B cell (primary cell): ENCODE measurements around the gene BBX. TPM values are rescaled to one million over a fixed set of nuclear protein-coding genes. Genes with fewer than 3 reads are reported as not detected.
"Not testable (repeated sequence)": the region's sequence is repeated elsewhere in the genome, so short reads cannot be mapped to it uniquely, and the experiment has no call there.

Experiments
- ATAC-seq: fragments of 200-7000 bp; cut with Tn5 transposase; one replicate; pipeline ENCODE4 v1.10.0; 2021; ENCODE audit warnings: low read depth, mild to moderate bottlenecking, moderate number of reproducible peaks, moderate library complexity
- CTCF ChIA-PET: fragments of 350-600 bp; sonication (Branson Sonifier 250); formaldehyde crosslinking; loops from one replicate; lab custom pipeline; 2021; ENCODE audit warnings: antibody characterized with exemption, inconsistent platforms; lab: Charles Lee
- POLR2A ChIA-PET: fragments of 350-600 bp; sonication (Branson Sonifier 250); formaldehyde crosslinking; loops from one replicate; lab custom pipeline; 2021; ENCODE audit warnings: antibody characterized with exemption; lab: Charles Lee
- DNase-seq: peaks from one replicate; pipeline ENCODE4 v3.0.0; 2013
- H2AFZ ChIP-seq: 2 replicates; pipeline ENCODE4 v1.6.1; 2012; ENCODE audit warnings: mild to moderate bottlenecking, low read depth, low read length; ENCODE audit not compliant: insufficient read depth, poor library complexity, severe bottlenecking
- H3K27ac ChIP-seq, 2 donors: 1 replicate in 1 of 2; 2 replicates in 1 of 2; pipeline ENCODE4 v1.5.1; 2012 to 2013; ENCODE audit warnings: low read length in 2 of 2, mild to moderate bottlenecking in 2 of 2, moderate library complexity in 1 of 2
- H3K27me3 ChIP-seq, 4 experiments: fragments of 200-600 bp in 1 of 4; sonication (generic) in 1 of 4; replicated peaks in 1 of 4; 1 replicate in 2 of 4; 2 replicates in 2 of 4; pipeline versions ENCODE4 v1.6.1 to v1.7.0; 2013 to 2016; ENCODE audit warnings: low read length in 3 of 4, mild to moderate bottlenecking in 2 of 4, mixed read lengths in 1 of 4, moderate library complexity in 1 of 4; ENCODE audit not compliant: insufficient read depth in 4 of 4, control insufficient read depth in 3 of 4; ENCODE audit errors: control extremely low read depth in 1 of 4
- H3K36me3 ChIP-seq, 2 experiments: replicated peaks in 1 of 2; 1 replicate in 1 of 2; 2 replicates in 1 of 2; pipeline versions ENCODE4 v1.6.1 to v1.7.1; 2013; ENCODE audit warnings: low read length in 1 of 2; ENCODE audit not compliant: insufficient read depth in 2 of 2, control insufficient read depth in 1 of 2; ENCODE audit errors: control extremely low read depth in 1 of 2, extremely low read depth in 1 of 2
- H3K4me1 ChIP-seq, 2 donors: fragments of 200-600 bp in 1 of 2; sonication (generic) in 1 of 2; 1 replicate in 1 of 2; 2 replicates in 1 of 2; pipeline versions ENCODE4 v1.5.1 to v1.6.1; 2013 to 2017; ENCODE audit warnings: low read length in 2 of 2; ENCODE audit not compliant: control insufficient read depth in 2 of 2, insufficient read depth in 2 of 2
- H3K4me2 ChIP-seq: replicated peaks from 2 replicates; pipeline ENCODE3; 2012; ENCODE audit warnings: mild to moderate bottlenecking, low read depth, low read length; ENCODE audit not compliant: poor library complexity, severe bottlenecking
- H3K4me3 ChIP-seq, 5 experiments: fragments of 200-600 bp in 1 of 5; sonication (generic) in 1 of 5; 1 replicate in 3 of 5; 2 replicates in 2 of 5; pipeline versions ENCODE4 v1.5.1 to v1.7.0; 2011 to 2016; ENCODE audit warnings: low read length in 4 of 5, mild to moderate bottlenecking in 4 of 5, low read depth in 2 of 5, control low read depth in 1 of 5, moderate library complexity in 1 of 5; ENCODE audit not compliant: insufficient read depth in 1 of 5; ENCODE audit errors: control extremely low read depth in 1 of 5, extremely low read depth in 1 of 5
- H3K79me2 ChIP-seq: fragments of 200-600 bp; sonication (generic); one replicate; pipeline ENCODE4 v1.6.0; 2016; ENCODE audit warnings: low read length; ENCODE audit not compliant: control insufficient read depth, insufficient read depth
- H3K9ac ChIP-seq: fragments of 200-600 bp; sonication (generic); 2 replicates; pipeline ENCODE4 v1.6.1; 2017; ENCODE audit warnings: mild to moderate bottlenecking, low read length, moderate library complexity
- H3K9me3 ChIP-seq, 3 donors: one replicate each; pipeline versions ENCODE4 v1.6.1 to v1.7.1; 2013; ENCODE audit warnings: low read length in 2 of 3; ENCODE audit not compliant: control insufficient read depth in 2 of 3, insufficient read depth in 1 of 3; ENCODE audit errors: control extremely low read depth in 1 of 3
- H4K20me1 ChIP-seq: 2 replicates; pipeline ENCODE4 v1.6.0; 2012; ENCODE audit warnings: mild to moderate bottlenecking, low read length; ENCODE audit not compliant: insufficient read depth, control insufficient read depth, poor library complexity, severe bottlenecking
- H3K27ac Mint-ChIP-seq: one replicate; pipeline ENCODE4 v1.8.0; 2021; ENCODE audit warnings: mixed read lengths
- H3K27me3 Mint-ChIP-seq: one replicate; pipeline ENCODE4 v1.8.0; 2021; ENCODE audit warnings: mixed read lengths
- H3K4me1 Mint-ChIP-seq: one replicate; pipeline ENCODE4 v1.8.0; 2021; ENCODE audit warnings: mixed read lengths
- H3K4me3 Mint-ChIP-seq: one replicate; pipeline ENCODE4 v1.8.0; 2021; ENCODE audit warnings: mixed read lengths
- H3K9me3 Mint-ChIP-seq: one replicate; pipeline ENCODE4 v1.8.0; 2022; ENCODE audit warnings: mixed read lengths; ENCODE audit not compliant: insufficient read depth
- EZH2 ChIP-seq: IDR thresholded peaks from 2 replicates; pipeline ENCODE4 v1.6.1; 2012; ENCODE audit warnings: borderline replicate concordance, low read depth, mild to moderate bottlenecking, moderate library complexity, low read length; ENCODE audit not compliant: insufficient read depth, poor library complexity, severe bottlenecking
- WGBS: methylation state at CpG from one replicate; pipeline ENCODE4 v1.1.5; 2013; ENCODE audit warnings: missing lambda C conversion rate; ENCODE audit not compliant: insufficient coverage; 5-methylcytosine and 5-hydroxymethylcytosine counted together
- intact Hi-C: fragments of 100-400 bp; cut with micrococcal nuclease; formaldehyde crosslinking; loops from one replicate; pipeline ENCODE4 v1.10.0; 2022
- polyA plus RNA-seq: library from polyadenylated mRNA; depleted of rRNA; stranded (reverse); fragments of >200 nt; gene quantifications from 2 replicates; pipeline ENCODE4 v1.2.3, GENCODE V29; 2012
- total RNA-seq, 2 donors: library from RNA; stranded (reverse); fragments of 120-200 nt in 1 of 2; gene quantifications; 1 replicate in 1 of 2; 2 replicates in 1 of 2; pipeline versions ENCODE4 v1.2.3 to v1.2.4, GENCODE V29; 2013 to 2022
- TF ChIP-seq, protein P1 (sequence below): fragments of 200-600 bp; IDR thresholded peaks from one replicate; pipeline ENCODE4 v1.8.0; 2022; ENCODE audit warnings: antibody characterized with exemption, mild to moderate bottlenecking

The BBX gene
- total and polyA plus RNA-seq, 2 donors (not counting 1 experiment from before 2014, with no cell fraction given) = 27.8 to 133 TPM

DNA sequence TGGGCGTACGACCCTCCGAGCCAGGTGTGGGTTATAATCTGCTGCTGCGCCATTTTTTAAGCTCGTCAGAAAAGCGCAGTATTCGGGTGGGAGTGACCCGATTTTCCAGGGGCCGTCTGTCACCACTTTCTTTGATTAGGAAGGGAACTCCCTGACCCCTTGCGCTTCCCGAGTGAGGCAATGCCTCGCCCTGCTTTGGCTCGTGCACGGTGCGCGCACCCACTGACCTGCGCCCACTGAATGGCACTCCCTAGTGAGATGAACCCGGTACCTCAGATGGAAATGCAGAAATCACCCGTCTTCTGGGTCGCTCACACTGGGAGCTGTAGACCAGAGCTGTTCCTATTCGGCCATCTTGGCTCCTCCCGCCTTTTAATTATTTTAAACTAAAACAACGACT, 175.1 kb downstream of the BBX start:
- Histone ChIP-seq H3K79me2 (peaks cover 17% of the 10 kb centered on the region), H4K20me1 (peaks cover 12% of the 10 kb centered on the region), H3K4me3 (peak overlapping the region in 3 of 5 experiments; percentile 25 to 57 (median 55)), H3K9ac (peak overlapping the region; percentile 51)
- Mint-ChIP-seq H3K27ac (peak overlapping the region; percentile 41), H3K4me1 (peaks cover 30% of the 10 kb centered on the region), H3K4me3 (peak overlapping the region; percentile 78)
- WGBS = 86% methylated on average over 19 of the region's 23 CpGs
- intact Hi-C loops, H3K27me3 ChIP-seq, ATAC-seq, CTCF ChIA-PET, POLR2A ChIA-PET, H2AFZ ChIP-seq, H3K4me2 ChIP-seq, H3K4me1 ChIP-seq, H3K9me3 ChIP-seq, H3K36me3 ChIP-seq, H3K27me3 Mint-ChIP-seq, H3K27ac ChIP-seq, H3K9me3 Mint-ChIP-seq: not testable (repeated sequence)
- peak; percentile 23 for DNase-seq

DNA sequence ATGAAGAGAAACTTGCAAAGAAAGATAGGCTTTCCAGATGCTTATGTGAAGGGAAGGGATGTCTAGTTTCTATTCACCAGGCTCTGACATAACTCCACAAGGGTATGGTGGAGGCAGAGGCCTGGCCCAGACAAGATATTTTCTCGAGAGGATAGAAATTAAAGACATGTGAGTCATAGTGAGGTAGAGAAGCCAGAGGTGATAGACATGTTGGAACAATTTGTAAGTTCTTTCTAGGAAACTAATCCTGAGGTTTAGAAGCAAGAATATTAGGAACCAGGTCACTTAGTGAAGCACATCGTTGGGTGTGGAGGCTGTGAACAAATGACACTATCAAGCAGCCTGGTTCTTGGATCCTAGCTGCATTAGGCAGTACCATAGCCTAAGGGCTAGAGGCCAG, 176.9 kb downstream of the BBX start:
- no peak overlapping the region for H2AFZ ChIP-seq
- H4K20me1 ChIP-seq = peaks cover 16% of the 10 kb centered on the region
- no peak overlapping the region for H3K4me3 ChIP-seq
- 100% methylated on average over 1 of the region's 2 CpGs for WGBS
- ATAC-seq (no peak), DNase-seq (no peak)
- H3K27ac ChIP-seq = no peak overlapping the region
- ChIA-PET POLR2A (interaction anchor here (0.5 kb wide), 1 partner anchor 9 kb away, joined by 14 read pairs; no protein-coding TSS in a partner anchor), CTCF (interaction anchor here (1.8 kb wide), 1 partner anchor 9 kb away, joined by 5 read pairs; no protein-coding TSS in a partner anchor)
- Mint-ChIP-seq H3K27me3 (no peaks in the 10 kb centered on the region), H3K27ac (no peak overlapping the region), H3K4me1 (peaks cover 32% of the 10 kb centered on the region), H3K9me3 (no peaks in the 10 kb centered on the region), H3K4me3 (no peak overlapping the region)
- peaks cover 0 to 2% of the 10 kb centered on the region in 2 experiments for H3K36me3 ChIP-seq
- intact Hi-C loops = no loop called here
- H3K27me3 ChIP-seq = no peaks in the 10 kb centered on the region
- no peak for TF ChIP-seq EZH2
- TF ChIP-seq, protein P1, sequence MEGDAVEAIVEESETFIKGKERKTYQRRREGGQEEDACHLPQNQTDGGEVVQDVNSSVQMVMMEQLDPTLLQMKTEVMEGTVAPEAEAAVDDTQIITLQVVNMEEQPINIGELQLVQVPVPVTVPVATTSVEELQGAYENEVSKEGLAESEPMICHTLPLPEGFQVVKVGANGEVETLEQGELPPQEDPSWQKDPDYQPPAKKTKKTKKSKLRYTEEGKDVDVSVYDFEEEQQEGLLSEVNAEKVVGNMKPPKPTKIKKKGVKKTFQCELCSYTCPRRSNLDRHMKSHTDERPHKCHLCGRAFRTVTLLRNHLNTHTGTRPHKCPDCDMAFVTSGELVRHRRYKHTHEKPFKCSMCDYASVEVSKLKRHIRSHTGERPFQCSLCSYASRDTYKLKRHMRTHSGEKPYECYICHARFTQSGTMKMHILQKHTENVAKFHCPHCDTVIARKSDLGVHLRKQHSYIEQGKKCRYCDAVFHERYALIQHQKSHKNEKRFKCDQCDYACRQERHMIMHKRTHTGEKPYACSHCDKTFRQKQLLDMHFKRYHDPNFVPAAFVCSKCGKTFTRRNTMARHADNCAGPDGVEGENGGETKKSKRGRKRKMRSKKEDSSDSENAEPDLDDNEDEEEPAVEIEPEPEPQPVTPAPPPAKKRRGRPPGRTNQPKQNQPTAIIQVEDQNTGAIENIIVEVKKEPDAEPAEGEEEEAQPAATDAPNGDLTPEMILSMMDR = no peak
- H3K9ac ChIP-seq = no peak overlapping the region
- peaks cover 17% of the 10 kb centered on the region for H3K79me2 ChIP-seq
- H3K4me1 ChIP-seq = no peaks in the 10 kb centered on the region
- no peaks in the 10 kb centered on the region for H3K9me3 ChIP-seq
- H3K4me2 ChIP-seq = no peak overlapping the region
